Ovary (tissue), 9 donors: ENCODE data around the gene CCDC150. TPM values are rescaled to one million over a fixed set of nuclear protein-coding genes. Genes with fewer than 3 reads are reported as not detected.

Experiments
- DNase-seq, 5 donors: peaks; one replicate each; pipeline ENCODE4 v3.0.0-alpha.2; 2019 to 2020
- H3K27ac ChIP-seq, 2 donors: fragments of 200-600 bp; one replicate each; pipeline versions ENCODE4 v1.5.1 to v1.8.0; 2019 to 2022
- H3K27me3 ChIP-seq: fragments of 200-600 bp; one replicate; pipeline ENCODE4 v1.8.0; 2022
- H3K36me3 ChIP-seq: fragments of 200-600 bp; sonication (generic); one replicate; pipeline ENCODE4 v1.5.1; 2019
- H3K4me1 ChIP-seq: one replicate; pipeline ENCODE4 v1.8.1; 2013; ENCODE audit warnings: mild to moderate bottlenecking, moderate library complexity; ENCODE audit not compliant: insufficient read depth
- H3K4me3 ChIP-seq: fragments of 200-600 bp; sonication (generic); one replicate; pipeline ENCODE4 v1.5.1; 2017
- H3K9me3 ChIP-seq, 2 donors: fragments of 200-600 bp in 1 of 2; sonication (generic) in 1 of 2; one replicate each; pipeline versions ENCODE4 v1.5.1 to v1.8.1; 2013 to 2019; ENCODE audit warnings: mild to moderate bottlenecking in 1 of 2, moderate library complexity in 1 of 2
- EP300 ChIP-seq: sonication (generic); formaldehyde crosslinking; IDR thresholded peaks from one replicate; pipeline ENCODE4 v1.6.1; 2017; ENCODE audit warnings: antibody characterized with exemption
- POLR2A ChIP-seq: fragments of 450-650 bp; IDR thresholded peaks from one replicate; pipeline ENCODE4 v1.6.1; 2017; ENCODE audit warnings: antibody characterized with exemption, mild to moderate bottlenecking, moderate library complexity
- WGBS, 3 donors: extraction: QIAGEN DNeasy Blood & Tissue Kit in 1 of 3; methylation state at CpG; one replicate each; pipeline versions ENCODE4 v1.1.5 to v1.1.7; 2013 to 2017; 5-methylcytosine and 5-hydroxymethylcytosine counted together
- intact Hi-C, 4 donors: fragments of 100-400 bp; cut with DNase I; formaldehyde crosslinking; loops; one replicate each; pipeline versions ENCODE4 v1.11.0 to v1.15.1; 2022 to 2023
- polyA plus RNA-seq, 2 donors: library from polyadenylated mRNA; stranded (reverse); fragments of 200-250 nt in 1 of 2; fragments of 350-450 nt in 1 of 2; fragmentation: Illumina TruSeq in 1 of 2; extraction: RNeasy Lipid Tissue Mini Kit (QIAGEN cat#74804) in 1 of 2; gene quantifications; one replicate each; pipeline ENCODE4 v1.2.3, GENCODE V29; 2013 to 2014
- total RNA-seq, 7 donors: library from RNA; depleted of rRNA in 2 of 7; stranded (reverse); fragments of >200 nt in 2 of 7; fragmentation: NEBNext Ultra II Directional in 3 of 7; extraction: Animal tissue kit (Norgen Biotek cat#: 25700) in 3 of 7; gene quantifications; one replicate each; pipeline versions ENCODE4 v1.1.0 to v1.2.4, GENCODE V29; 2016 to 2023
- TF ChIP-seq, protein P1 (sequence below), 3 donors: fragments of 450-650 bp in 2 of 3; fragments of 200-600 bp in 1 of 3; IDR thresholded peaks; one replicate each; pipeline versions ENCODE4 v1.5.1 to v1.8.0; 2016 to 2022; ENCODE audit warnings: antibody characterized with exemption in 3 of 3, mild to moderate bottlenecking in 1 of 3
- donor health status: DM: no; HTN: no; CAD: no; lungs with moderate emphysema.
- donor health status: DM: no; HTN: no; CAD: no.
- donor health status: Bipolar disorder and iron deficiency.
- donor health status: DM: yes; HTN: yes; CAD: no.
- donor health status: DM: no; HTN: no; CAD: no.
- donor health status: DM: yes; HTN: yes; CAD: no.

CCDC150 gene
- total and polyA plus RNA-seq, 9 donors = 0.25 to 3.5 (median 1.1) TPM

DNA sequence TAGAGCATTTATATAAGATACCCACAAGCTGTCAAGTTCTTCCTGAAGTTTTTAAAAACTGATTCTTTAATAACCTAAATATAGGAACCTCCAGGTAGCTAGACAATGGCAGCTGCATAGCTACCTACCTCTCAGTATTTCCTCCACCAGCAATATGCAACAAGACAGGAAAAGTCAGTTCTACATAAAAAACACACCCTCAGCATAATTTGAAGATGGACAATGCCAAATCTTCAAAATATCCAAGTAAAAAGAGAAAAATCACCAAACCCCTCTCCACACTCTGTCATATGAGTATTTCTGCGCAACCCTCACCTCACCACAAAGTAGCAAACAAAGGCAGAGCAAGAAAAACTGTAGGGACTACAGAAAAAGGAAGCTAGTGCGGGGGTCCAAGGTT is 108.6 kb downstream of the CCDC150 start:
- Histone ChIP-seq H3K36me3 (no peaks in the 10 kb centered on the region), H3K9me3 (no peaks in the 10 kb centered on the region), H3K27ac (no peak overlapping the region), H3K4me3 (no peak overlapping the region), H3K27me3 (no peaks in the 10 kb centered on the region), H3K4me1 (no peaks in the 10 kb centered on the region)
- WGBS, 3 donors = 91 to 100% (median 97%) methylated on average over 2 of the region's 2 CpGs
- TF ChIP-seq EP300 = no peak
- intact Hi-C loops = no loop called here
- no peak for DNase-seq

DNA sequence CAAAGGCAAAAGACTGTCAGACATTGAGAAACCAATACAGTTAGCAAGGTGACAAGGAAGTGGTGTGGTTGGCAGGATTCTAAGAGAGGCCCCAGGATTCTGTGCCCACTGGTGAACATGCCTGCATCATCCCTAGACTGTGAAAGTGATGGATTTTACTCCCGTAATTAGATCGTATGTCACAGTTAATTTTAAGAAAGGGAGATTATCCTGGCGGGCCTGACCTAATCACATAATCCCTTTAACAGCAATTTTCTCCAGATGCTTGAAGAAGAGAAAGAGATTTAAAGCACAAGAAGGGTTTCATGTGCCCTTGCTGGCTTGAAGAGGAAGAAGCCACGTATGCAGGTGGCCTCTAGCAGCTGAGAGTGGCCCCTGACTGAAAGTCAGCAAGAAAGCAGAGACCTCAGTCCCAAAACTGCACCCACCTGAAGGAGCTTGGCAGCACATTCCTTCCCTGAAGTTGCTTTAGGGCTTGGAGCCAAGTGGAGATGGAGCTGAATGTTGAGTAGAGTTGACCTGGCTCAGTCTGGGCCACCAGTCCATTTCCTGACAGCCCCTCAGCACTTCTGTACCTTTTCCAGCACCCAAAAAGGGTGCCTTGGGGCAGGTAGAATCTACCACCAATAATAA is 110.9 kb downstream of the CCDC150 start:
- Histone ChIP-seq H3K4me1 (no peaks in the 10 kb centered on the region), H3K36me3 (no peaks in the 10 kb centered on the region), H3K4me3 (no peak overlapping the region), H3K27me3 (no peaks in the 10 kb centered on the region), H3K9me3 (no peaks in the 10 kb centered on the region), H3K27ac (no peak overlapping the region)
- WGBS, 3 donors = 90 to 92% (median 91%) methylated on average over 4 of the region's 4 CpGs
- intact Hi-C loops = loop anchor here in 1 of 4 donors (10.0 kb wide), 1 partner anchor 676 kb away; no protein-coding TSS in a partner anchor
- TF ChIP-seq, protein P1, sequence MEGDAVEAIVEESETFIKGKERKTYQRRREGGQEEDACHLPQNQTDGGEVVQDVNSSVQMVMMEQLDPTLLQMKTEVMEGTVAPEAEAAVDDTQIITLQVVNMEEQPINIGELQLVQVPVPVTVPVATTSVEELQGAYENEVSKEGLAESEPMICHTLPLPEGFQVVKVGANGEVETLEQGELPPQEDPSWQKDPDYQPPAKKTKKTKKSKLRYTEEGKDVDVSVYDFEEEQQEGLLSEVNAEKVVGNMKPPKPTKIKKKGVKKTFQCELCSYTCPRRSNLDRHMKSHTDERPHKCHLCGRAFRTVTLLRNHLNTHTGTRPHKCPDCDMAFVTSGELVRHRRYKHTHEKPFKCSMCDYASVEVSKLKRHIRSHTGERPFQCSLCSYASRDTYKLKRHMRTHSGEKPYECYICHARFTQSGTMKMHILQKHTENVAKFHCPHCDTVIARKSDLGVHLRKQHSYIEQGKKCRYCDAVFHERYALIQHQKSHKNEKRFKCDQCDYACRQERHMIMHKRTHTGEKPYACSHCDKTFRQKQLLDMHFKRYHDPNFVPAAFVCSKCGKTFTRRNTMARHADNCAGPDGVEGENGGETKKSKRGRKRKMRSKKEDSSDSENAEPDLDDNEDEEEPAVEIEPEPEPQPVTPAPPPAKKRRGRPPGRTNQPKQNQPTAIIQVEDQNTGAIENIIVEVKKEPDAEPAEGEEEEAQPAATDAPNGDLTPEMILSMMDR (IDR thresholded peaks at IDR 0.05) = no peak
- DNase-seq = no peak

DNA sequence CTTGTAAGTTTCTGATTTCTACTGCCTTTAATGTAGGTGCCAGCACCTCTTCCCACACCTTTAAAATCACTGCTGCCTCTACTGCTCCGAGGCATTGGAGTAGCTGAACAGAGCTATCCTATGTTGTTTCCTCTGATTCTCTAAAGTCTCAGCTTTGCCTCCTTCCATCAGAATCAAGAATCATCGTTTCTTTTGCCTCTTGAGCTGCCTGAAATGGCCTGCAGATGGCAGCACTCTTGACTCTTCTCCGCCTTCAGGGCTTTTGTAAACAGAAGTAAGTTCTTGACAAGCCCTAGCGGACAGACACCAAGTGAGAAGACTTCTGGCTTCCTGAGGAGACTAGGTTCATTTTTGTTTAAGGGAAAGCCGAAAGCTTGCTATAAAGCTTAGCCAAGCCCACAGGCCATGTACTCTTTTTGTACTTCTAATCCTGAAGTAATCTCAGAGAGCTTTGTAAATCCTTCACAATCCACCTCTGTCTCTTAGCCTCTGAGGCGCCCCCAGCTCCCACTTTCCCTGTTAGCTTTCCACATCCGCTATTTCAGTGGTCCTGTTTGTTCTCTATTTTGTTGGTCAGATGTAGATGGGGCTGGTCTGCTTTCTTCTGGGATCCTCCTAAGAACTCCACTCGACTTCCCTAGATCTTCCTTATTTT is 111.6 kb downstream of the CCDC150 start:
- WGBS, 3 donors = 49 to 60% (median 60%) methylated on average over 8 of the region's 8 CpGs
- TF ChIP-seq, protein P1 (IDR thresholded peaks at IDR 0.05) = peak in 2 of 3 donors; percentile 12 to 22
- no peak for TF ChIP-seq EP300
- no peak for TF ChIP-seq POLR2A
- no peak overlapping the region for H3K4me3 ChIP-seq
- H3K27ac ChIP-seq = no peak overlapping the region
- H3K36me3 ChIP-seq = no peaks in the 10 kb centered on the region
- peak; percentile 17 to 60 (median 37) for DNase-seq
- no peaks in the 10 kb centered on the region for H3K9me3 ChIP-seq
- intact Hi-C loops = loop anchor here in 1 of 4 donors (10.0 kb wide), 1 partner anchor 676 kb away; no protein-coding TSS in a partner anchor
- no peaks in the 10 kb centered on the region for H3K27me3 ChIP-seq
- no peaks in the 10 kb centered on the region for H3K4me1 ChIP-seq

DNA sequence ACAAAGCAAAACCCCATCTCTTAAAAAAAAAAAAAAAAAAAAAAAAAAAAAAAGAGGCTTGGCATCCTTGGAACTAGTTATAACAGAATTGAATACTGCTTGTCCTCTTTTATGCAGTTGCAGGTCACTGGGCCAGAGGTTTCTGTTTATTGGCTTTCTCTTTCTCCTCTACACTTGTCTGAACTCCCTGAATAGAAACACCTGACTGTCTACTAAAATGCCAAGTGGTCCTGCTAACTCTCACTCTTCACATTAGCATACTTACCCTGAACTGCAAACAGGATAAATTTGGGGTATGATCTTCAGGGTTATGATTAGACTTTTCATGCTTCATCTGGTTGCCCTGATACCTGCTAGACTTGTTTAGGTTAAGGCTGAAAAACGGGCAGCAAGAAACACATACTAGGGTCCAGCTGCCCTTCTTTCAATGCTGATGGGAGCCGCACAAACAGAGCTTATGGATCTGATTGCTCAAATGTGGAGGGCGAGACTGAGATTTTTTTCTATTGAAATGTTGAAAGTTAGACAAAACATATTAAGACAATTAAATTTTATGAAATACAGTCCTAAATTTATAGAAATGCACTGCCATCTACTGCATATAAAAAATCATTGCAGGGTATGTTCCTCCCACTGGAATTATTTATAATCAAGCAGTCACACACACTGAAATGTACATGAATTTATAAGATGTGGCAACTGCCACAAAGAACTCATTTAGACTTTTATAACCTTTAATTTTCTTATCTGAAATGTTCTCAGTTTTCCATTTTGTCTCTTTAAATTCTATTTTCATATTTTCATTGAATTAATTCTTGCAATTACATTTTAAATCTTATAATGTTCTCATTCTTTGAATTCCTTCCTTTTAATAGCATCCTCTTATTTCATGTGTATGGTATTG is 119.2 kb downstream of the CCDC150 start:
- no peaks in the 10 kb centered on the region for H3K36me3 ChIP-seq
- no peaks in the 10 kb centered on the region for H3K4me1 ChIP-seq
- intact Hi-C loops = loop anchor here in 1 of 4 donors (10.0 kb wide), 1 partner anchor 684 kb away; no protein-coding TSS in a partner anchor
- no peak for TF ChIP-seq EP300
- TF ChIP-seq POLR2A = no peak
- TF ChIP-seq, protein P1 (IDR thresholded peaks at IDR 0.05) = no peak
- WGBS, 3 donors = 8 to 32% (median 13%) methylated on average over 3 of the region's 3 CpGs
- no peaks in the 10 kb centered on the region for H3K27me3 ChIP-seq
- DNase-seq = no peak
- no peak overlapping the region for H3K4me3 ChIP-seq
- no peaks in the 10 kb centered on the region for H3K9me3 ChIP-seq
- no peak overlapping the region for H3K27ac ChIP-seq
